Measurements from ENCODE around the gene NDC80. TPM values are rescaled to one million over a fixed set of nuclear protein-coding genes. Genes with fewer than 3 reads are reported as not detected.

The NDC80 gene
- total RNA-seq, 4 donors from 2014 or later: 1.1 to 2.7 (median 2.5) TPM

GRCh38 chr18:2602844-2603243, 31.5 kb downstream of the NDC80 start:
- H3K36me3 ChIP-seq: no peaks in the 10 kb centered on the region
- TF ChIP-seq POLR2A (IDR thresholded peaks at IDR 0.05) (no peak), POLR2AphosphoS5 (IDR thresholded peaks at IDR 0.05) (no peak), EP300 (IDR thresholded peaks at IDR 0.05) (no peak), CTCF (IDR thresholded peaks at IDR 0.05) (no peak)
- DNase-seq (ENCODE audit: low spot score in 2 of 2): no peak

GRCh38 chr18:2606335-2606734, 35.0 kb downstream of the NDC80 start:
- no peak for TF ChIP-seq EP300 (IDR thresholded peaks at IDR 0.05)
- no peak overlapping the region for H3K27ac ChIP-seq
- DNase-seq (ENCODE audit: low spot score in 2 of 2): no peak
- 68% methylated on average over 2 of the region's 2 CpGs for WGBS
- H3K36me3 ChIP-seq: no peaks in the 10 kb centered on the region
- H3K9me3 ChIP-seq: no peaks in the 10 kb centered on the region
- H3K27me3 ChIP-seq: no peaks in the 10 kb centered on the region
- no peaks in the 10 kb centered on the region for H3K4me1 ChIP-seq
- H3K4me3 ChIP-seq: no peak overlapping the region

More at GRCh38 chr18:2602844-2603243, 31.5 kb downstream of the NDC80 start:
- H3K4me1 ChIP-seq: no peaks in the 10 kb centered on the region
- H3K9me3 ChIP-seq: no peaks in the 10 kb centered on the region
- H3K27ac ChIP-seq: no peak overlapping the region
- no peaks in the 10 kb centered on the region for H3K27me3 ChIP-seq
- no peak overlapping the region for H3K4me3 ChIP-seq

GRCh38 chr18:2609604-2610003, 38.2 kb downstream of the NDC80 start:
- Histone ChIP-seq H3K9me3 (no peaks in the 10 kb centered on the region), H3K27ac (no peak overlapping the region), H3K27me3 (no peaks in the 10 kb centered on the region), H3K4me3 (no peak overlapping the region), H3K4me1 (no peaks in the 10 kb centered on the region), H3K36me3 (no peaks in the 10 kb centered on the region)
- TF ChIP-seq EP300 (IDR thresholded peaks at IDR 0.05) (no peak), CTCF (IDR thresholded peaks at IDR 0.05) (no peak), POLR2AphosphoS5 (IDR thresholded peaks at IDR 0.05) (no peak), POLR2A (IDR thresholded peaks at IDR 0.05) (no peak)
- DNase-seq (ENCODE audit: low spot score in 2 of 2): no peak
- WGBS: 100% methylated on average over 2 of the region's 2 CpGs

- DNase-seq (ENCODE audit: low spot score in 2 of 2): no peak
- WGBS: 90% methylated on average over 5 of the region's 5 CpGs
- no peak overlapping the region for H3K4me3 ChIP-seq
Measured at GRCh38 chr18:2610549-2610948, 39.2 kb downstream of the NDC80 start.

GRCh38 chr18:2612996-2613395, 41.6 kb downstream of the NDC80 start:
- 86% methylated on average over 1 of the region's 1 CpG for WGBS
- Histone ChIP-seq H3K27me3 (no peaks in the 10 kb centered on the region), H3K9me3 (no peaks in the 10 kb centered on the region), H3K36me3 (no peaks in the 10 kb centered on the region), H3K27ac (no peak overlapping the region), H3K4me1 (no peaks in the 10 kb centered on the region), H3K4me3 (no peak overlapping the region)
- TF ChIP-seq POLR2A (IDR thresholded peaks at IDR 0.05) (no peak), EP300 (IDR thresholded peaks at IDR 0.05) (no peak)
- DNase-seq (ENCODE audit: low spot score in 2 of 2): no peak

More at GRCh38 chr18:2610549-2610948, 39.2 kb downstream of the NDC80 start:
- Histone ChIP-seq H3K27me3 (no peaks in the 10 kb centered on the region), H3K36me3 (no peaks in the 10 kb centered on the region), H3K9me3 (no peaks in the 10 kb centered on the region), H3K4me1 (no peaks in the 10 kb centered on the region), H3K27ac (no peak overlapping the region)
- TF ChIP-seq EP300 (IDR thresholded peaks at IDR 0.05): no peak
- no peak for TF ChIP-seq POLR2AphosphoS5 (IDR thresholded peaks at IDR 0.05)
- TF ChIP-seq CTCF (IDR thresholded peaks at IDR 0.05): no peak
- no peak for TF ChIP-seq POLR2A (IDR thresholded peaks at IDR 0.05)

GRCh38 chr18:2617401-2617998, 46.1 kb downstream of the NDC80 start:
- Histone ChIP-seq H3K27ac (no peak overlapping the region), H3K4me1 (no peaks in the 10 kb centered on the region), H3K27me3 (no peaks in the 10 kb centered on the region), H3K36me3 (no peaks in the 10 kb centered on the region), H3K9me3 (no peaks in the 10 kb centered on the region), H3K4me3 (no peak overlapping the region)
- TF ChIP-seq POLR2AphosphoS5 (IDR thresholded peaks at IDR 0.05): no peak
- TF ChIP-seq CTCF (IDR thresholded peaks at IDR 0.05): no peak
- no peak for TF ChIP-seq EP300 (IDR thresholded peaks at IDR 0.05)
- no peak for TF ChIP-seq POLR2A (IDR thresholded peaks at IDR 0.05)
- DNase-seq (ENCODE audit: low spot score in 2 of 2): no peak
- WGBS: 80% methylated on average over 4 of the region's 4 CpGs

Measured in suprapubic skin (tissue), 4 donors.